22Rv1 (cell line): ENCODE results near the gene ZSCAN26.

Experiments used
- ZFX ChIP-seq: fragments of 450-650 bp; IDR thresholded peaks from 2 replicates; pipeline ENCODE4 v1.6.1; 2017; ENCODE audit warnings: antibody characterized with exemption, borderline replicate concordance
- TF ChIP-seq, protein P1 (sequence below): fragments of 450-650 bp; IDR thresholded peaks from 2 replicates; pipeline ENCODE4 v1.5.1; 2017; ENCODE audit warnings: mild to moderate bottlenecking

GRCh38 chr6:28315628-28316027, 48.7 kb downstream of the ZSCAN26 start:
- TF ChIP-seq, protein P1, sequence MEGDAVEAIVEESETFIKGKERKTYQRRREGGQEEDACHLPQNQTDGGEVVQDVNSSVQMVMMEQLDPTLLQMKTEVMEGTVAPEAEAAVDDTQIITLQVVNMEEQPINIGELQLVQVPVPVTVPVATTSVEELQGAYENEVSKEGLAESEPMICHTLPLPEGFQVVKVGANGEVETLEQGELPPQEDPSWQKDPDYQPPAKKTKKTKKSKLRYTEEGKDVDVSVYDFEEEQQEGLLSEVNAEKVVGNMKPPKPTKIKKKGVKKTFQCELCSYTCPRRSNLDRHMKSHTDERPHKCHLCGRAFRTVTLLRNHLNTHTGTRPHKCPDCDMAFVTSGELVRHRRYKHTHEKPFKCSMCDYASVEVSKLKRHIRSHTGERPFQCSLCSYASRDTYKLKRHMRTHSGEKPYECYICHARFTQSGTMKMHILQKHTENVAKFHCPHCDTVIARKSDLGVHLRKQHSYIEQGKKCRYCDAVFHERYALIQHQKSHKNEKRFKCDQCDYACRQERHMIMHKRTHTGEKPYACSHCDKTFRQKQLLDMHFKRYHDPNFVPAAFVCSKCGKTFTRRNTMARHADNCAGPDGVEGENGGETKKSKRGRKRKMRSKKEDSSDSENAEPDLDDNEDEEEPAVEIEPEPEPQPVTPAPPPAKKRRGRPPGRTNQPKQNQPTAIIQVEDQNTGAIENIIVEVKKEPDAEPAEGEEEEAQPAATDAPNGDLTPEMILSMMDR, result no peak
- no peak for TF ChIP-seq ZFX
